Fibroblast of lung (primary cell): ENCODE results near the gene SNX8. TPM values are rescaled to one million over a fixed set of nuclear protein-coding genes. Genes with fewer than 3 reads are reported as not detected.

Experiments used
- polyA plus RNA-seq, 2 donors: library from polyadenylated mRNA; depleted of rRNA in 1 of 2; stranded (reverse) in 1 of 2; unstranded in 1 of 2; fragments of >200 nt; gene quantifications; 2 replicates each; pipeline ENCODE4 v1.2.1, GENCODE V29; 2011 to 2012; ENCODE audit warnings: missing spikeins in 1 of 2
- total RNA-seq: library from RNA; depleted of rRNA; stranded (reverse); fragments of >200 nt; gene quantifications from 2 replicates; pipeline ENCODE4 v1.2.1, GENCODE V29; 2014

The SNX8 gene
- total and polyA plus RNA-seq, 2 donors (not counting 1 experiment from before 2014, with no cell fraction given), result 13.2 to 27.4 TPM

Other genes starting within 250 kb of the SNX8 start
- 29.4 and 31.8 TPM in 2 replicates for gene MAD1L1, start 81.5 kb downstream of the SNX8 start, total RNA-seq
- gene MAD1L1, start 81.5 kb downstream of the SNX8 start, polyA plus RNA-seq, result 9.8 and 11.6 TPM in 2 replicates
- 14.9 and 15.9 TPM in 2 replicates for gene MRM2, start 72.2 kb downstream of the SNX8 start, total RNA-seq
- 19.3 and 23.3 TPM in 2 replicates for gene MRM2, start 72.2 kb downstream of the SNX8 start, polyA plus RNA-seq
- 9.5 and 28.4 TPM in 2 replicates for gene NUDT1, start 72.2 kb downstream of the SNX8 start, total RNA-seq
- gene NUDT1, start 72.2 kb downstream of the SNX8 start, polyA plus RNA-seq, result 19.8 and 48.9 TPM in 2 replicates
- gene EIF3B, start 40.4 kb upstream of the SNX8 start, total RNA-seq, result 133 and 139 TPM in 2 replicates
- gene EIF3B, start 40.4 kb upstream of the SNX8 start, polyA plus RNA-seq, result 92.8 and 125 TPM in 2 replicates
- 1.5 and 3.5 TPM in 2 replicates for gene CHST12, start 89.2 kb upstream of the SNX8 start, total RNA-seq
- 9.5 and 10.2 TPM in 2 replicates for gene CHST12, start 89.2 kb upstream of the SNX8 start, polyA plus RNA-seq
- gene GRIFIN, start 162.0 kb upstream of the SNX8 start, total RNA-seq, result not detected in 2 replicates
- not detected in 2 replicates for gene GRIFIN, start 162.0 kb upstream of the SNX8 start, polyA plus RNA-seq
- gene LFNG, start 205.3 kb upstream of the SNX8 start, total RNA-seq, result 0.33 and 0.77 TPM in 2 replicates
- gene LFNG, start 205.3 kb upstream of the SNX8 start, polyA plus RNA-seq, result 1.2 and 3.5 TPM in 2 replicates
- gene BRAT1, start 241.1 kb upstream of the SNX8 start, total RNA-seq, result 20.1 and 20.3 TPM in 2 replicates
- gene BRAT1, start 241.1 kb upstream of the SNX8 start, polyA plus RNA-seq, result 4.0 and 5.8 TPM in 2 replicates
- gene IQCE, start 244.5 kb upstream of the SNX8 start, total RNA-seq, result 7.7 and 8.3 TPM in 2 replicates
- gene IQCE, start 244.5 kb upstream of the SNX8 start, polyA plus RNA-seq, result 5.1 and 5.3 TPM in 2 replicates